ENCODE results near the gene DSG2. TPM values are rescaled to one million over a fixed set of nuclear protein-coding genes. Genes with fewer than 3 reads are reported as not detected.

DSG2 gene
- total RNA-seq, 4 donors from 2014 or later = 1.2 to 6.2 (median 2.9) TPM

DNA sequence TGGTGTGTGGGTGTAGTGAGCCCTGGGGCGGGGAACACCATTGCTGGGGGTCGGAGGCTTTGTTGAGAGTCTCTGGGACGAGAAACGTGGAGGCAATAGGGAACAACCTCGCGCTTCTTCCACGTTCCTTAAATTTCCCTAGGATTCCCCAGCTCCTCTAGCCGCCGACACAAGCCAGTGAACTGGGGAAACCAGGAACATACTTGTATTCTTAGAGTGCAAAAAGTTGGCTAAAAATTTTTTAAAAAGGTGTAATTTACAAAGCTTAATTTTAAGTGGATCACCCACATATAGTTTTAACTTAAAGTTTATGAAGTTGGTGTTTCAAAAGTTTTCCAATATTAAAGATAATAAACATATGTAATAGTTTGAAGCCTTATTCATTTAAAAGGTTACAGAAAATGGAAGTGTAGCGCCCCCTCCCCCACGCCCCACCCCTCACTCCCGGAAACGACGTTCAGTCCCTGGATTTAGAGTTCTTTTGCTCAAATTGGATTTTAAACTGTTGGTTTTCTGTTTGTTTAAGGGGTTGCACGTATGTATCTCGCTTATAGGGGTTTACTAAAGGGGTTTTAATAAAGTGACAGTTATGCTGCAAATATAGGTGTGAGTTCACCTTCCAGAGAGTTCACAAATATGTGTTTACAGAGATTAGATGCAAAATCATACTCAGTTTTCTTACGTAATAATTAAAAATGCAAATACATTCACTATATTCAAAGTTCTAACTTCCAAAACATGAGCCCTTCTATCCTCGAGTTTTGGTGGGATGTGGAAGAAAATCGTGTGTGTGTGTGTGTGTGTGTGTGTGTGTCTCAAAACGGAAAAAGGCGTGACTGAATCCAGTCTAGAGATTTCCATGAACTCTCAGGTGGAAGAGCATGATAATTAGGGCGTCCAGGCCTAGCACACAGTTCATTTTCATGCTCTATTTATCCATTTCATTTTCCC lies 872 bp downstream of the DSG2 start:
- 20% methylated on average over 22 of the region's 22 CpGs for WGBS
- intact Hi-C loops (cut with DNase I) = no loop called here
- no peak overlapping the region for H3K27ac ChIP-seq (replicated peaks in 1 of 4)

DNA sequence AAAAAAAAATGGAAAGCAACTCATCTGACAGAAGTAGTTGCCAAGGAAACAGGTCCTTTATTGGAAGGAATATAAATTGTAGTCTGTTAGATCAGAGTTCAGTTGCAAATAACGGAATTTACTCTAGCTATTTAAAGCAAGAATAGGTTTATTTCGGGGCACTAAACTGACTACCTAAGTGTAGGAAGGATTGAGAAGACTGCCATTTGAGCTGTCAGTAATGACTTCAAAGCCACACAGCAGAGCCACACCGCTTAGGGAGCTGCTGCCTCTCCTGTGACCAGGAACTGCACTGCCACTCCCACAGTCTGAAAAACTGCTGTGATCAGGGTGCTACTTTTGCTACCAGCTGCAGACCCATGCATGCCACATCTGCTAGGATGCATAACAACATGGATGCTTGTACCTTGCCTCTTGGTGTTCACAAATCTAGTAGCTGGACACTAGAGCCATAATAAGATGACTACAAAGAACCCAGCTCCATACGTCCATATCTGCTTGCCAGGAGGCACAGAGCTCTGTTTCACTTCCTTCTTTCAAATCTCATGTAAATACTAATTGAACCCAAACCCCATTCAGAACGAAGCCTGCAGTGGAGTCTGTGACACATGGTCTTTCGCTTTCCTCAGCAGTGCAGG lies 2.2 kb downstream of the DSG2 start:
- Histone ChIP-seq H3K27ac (replicated peaks in 1 of 4) (no peak overlapping the region), H3K9me3 (no peaks in the 10 kb centered on the region), H3K4me3 (no peak overlapping the region), H3K36me3 (no peaks in the 10 kb centered on the region), H3K4me1 (peaks cover 0 to 18% (median 17%) of the 10 kb centered on the region in 4 donors), H3K27me3 (peaks cover 0 to 17% (median 5%) of the 10 kb centered on the region in 4 donors)
- TF ChIP-seq POLR2A (IDR thresholded peaks at IDR 0.05; ENCODE audit: low read depth) = no peak
- no peak for TF ChIP-seq POLR2AphosphoS5 (IDR thresholded peaks at IDR 0.05)
- no peak for TF ChIP-seq EP300 (IDR thresholded peaks at IDR 0.05)
- TF ChIP-seq, protein P1, sequence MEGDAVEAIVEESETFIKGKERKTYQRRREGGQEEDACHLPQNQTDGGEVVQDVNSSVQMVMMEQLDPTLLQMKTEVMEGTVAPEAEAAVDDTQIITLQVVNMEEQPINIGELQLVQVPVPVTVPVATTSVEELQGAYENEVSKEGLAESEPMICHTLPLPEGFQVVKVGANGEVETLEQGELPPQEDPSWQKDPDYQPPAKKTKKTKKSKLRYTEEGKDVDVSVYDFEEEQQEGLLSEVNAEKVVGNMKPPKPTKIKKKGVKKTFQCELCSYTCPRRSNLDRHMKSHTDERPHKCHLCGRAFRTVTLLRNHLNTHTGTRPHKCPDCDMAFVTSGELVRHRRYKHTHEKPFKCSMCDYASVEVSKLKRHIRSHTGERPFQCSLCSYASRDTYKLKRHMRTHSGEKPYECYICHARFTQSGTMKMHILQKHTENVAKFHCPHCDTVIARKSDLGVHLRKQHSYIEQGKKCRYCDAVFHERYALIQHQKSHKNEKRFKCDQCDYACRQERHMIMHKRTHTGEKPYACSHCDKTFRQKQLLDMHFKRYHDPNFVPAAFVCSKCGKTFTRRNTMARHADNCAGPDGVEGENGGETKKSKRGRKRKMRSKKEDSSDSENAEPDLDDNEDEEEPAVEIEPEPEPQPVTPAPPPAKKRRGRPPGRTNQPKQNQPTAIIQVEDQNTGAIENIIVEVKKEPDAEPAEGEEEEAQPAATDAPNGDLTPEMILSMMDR (IDR thresholded peaks at IDR 0.05) = no peak
- WGBS = 83% methylated on average over 6 of the region's 6 CpGs
- intact Hi-C loops (cut with DNase I) = no loop called here
- no peak for DNase-seq (ENCODE audit: extremely low spot score)

More for the DNA sequence above, 872 bp downstream of the DSG2 start:
- H3K27me3 ChIP-seq = peaks cover 0 to 17% (median 5%) of the 10 kb centered on the region in 4 donors
- DNase-seq (ENCODE audit: extremely low spot score) = no peak
- peak overlapping the region; percentile 55 to 73 (median 64) for H3K4me3 ChIP-seq
- H3K9me3 ChIP-seq = no peaks in the 10 kb centered on the region
- TF ChIP-seq EP300 (IDR thresholded peaks at IDR 0.05) (no peak), POLR2A (IDR thresholded peaks at IDR 0.05; ENCODE audit: low read depth) (no peak), POLR2AphosphoS5 (IDR thresholded peaks at IDR 0.05) (no peak)
- TF ChIP-seq, protein P1 (IDR thresholded peaks at IDR 0.05) = no peak
- no peaks in the 10 kb centered on the region for H3K36me3 ChIP-seq
- peaks cover 0 to 18% (median 17%) of the 10 kb centered on the region in 4 donors for H3K4me1 ChIP-seq

DNA sequence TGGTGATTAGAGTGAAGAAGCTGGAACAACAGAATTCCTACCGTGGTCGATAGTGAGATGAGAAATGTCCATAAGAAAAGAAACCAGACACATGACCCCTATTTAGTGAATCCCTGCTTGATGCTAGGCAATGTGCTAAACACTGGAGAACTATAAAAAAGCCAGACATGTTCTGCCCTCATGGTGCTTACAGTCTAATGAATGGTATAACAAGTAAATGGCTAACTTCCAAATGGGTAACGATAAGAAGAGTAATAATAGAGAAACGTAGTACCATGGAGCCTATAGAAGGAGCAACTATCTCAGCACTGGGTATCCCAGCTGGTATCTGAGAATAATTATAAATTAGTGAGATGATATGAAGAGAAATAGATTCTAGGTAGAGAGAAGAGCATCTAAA lies 5.0 kb downstream of the DSG2 start:
- no peak for DNase-seq (ENCODE audit: extremely low spot score)
- H3K36me3 ChIP-seq = no peaks in the 10 kb centered on the region
- H3K4me1 ChIP-seq = peaks cover 0 to 12% (median 11%) of the 10 kb centered on the region in 4 donors
- WGBS = 90% methylated on average over 4 of the region's 4 CpGs
- no peak for TF ChIP-seq EP300 (IDR thresholded peaks at IDR 0.05)
- no peak for TF ChIP-seq POLR2AphosphoS5 (IDR thresholded peaks at IDR 0.05)
- TF ChIP-seq POLR2A (IDR thresholded peaks at IDR 0.05; ENCODE audit: low read depth) = no peak
- TF ChIP-seq, protein P1 (IDR thresholded peaks at IDR 0.05) = no peak
- H3K27ac ChIP-seq (replicated peaks in 1 of 4) = no peak overlapping the region
- H3K9me3 ChIP-seq = no peaks in the 10 kb centered on the region
- H3K27me3 ChIP-seq = peaks cover 0 to 11% (median 5%) of the 10 kb centered on the region in 4 donors
- H3K4me3 ChIP-seq = no peak overlapping the region
- intact Hi-C loops (cut with DNase I) = no loop called here

DNA sequence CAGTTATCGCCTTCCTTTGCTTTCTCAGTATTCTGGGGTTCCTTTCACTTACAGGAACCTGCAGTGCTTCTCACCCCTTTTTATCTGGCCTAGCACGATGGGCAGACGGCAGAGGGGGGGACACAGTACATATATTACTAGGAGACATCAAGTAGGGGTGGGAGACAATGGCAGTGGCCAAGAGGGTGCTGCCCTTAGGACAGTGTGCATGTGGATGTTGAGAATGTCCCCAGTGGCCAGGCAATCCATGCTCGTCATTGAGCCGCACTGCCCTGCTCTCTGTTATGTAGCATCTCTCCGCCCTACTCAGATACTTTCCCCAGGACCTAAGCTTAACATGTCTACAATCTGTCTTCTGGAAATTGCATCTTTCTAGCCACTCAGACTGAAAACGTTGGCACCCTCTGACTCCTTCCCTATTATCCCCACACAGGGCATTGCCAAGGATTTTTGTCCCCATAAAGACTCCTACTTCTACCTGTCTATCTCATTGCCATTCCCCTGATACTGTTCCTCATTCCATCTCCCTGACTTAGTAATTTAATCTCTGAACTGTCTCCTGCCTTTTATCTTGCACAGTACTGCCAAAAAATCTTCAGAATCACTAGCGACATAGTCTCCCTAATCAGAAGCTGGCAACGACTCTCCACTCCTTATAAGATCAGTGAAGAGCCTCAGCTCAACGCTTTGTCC lies 6.6 kb downstream of the DSG2 start:
- H3K9me3 ChIP-seq = no peaks in the 10 kb centered on the region
- TF ChIP-seq, protein P1 (IDR thresholded peaks at IDR 0.05) = no peak
- no peak for TF ChIP-seq POLR2AphosphoS5 (IDR thresholded peaks at IDR 0.05)
- TF ChIP-seq POLR2A (IDR thresholded peaks at IDR 0.05; ENCODE audit: low read depth) = no peak
- no peak for TF ChIP-seq EP300 (IDR thresholded peaks at IDR 0.05)
- intact Hi-C loops (cut with DNase I) = no loop called here
- no peaks in the 10 kb centered on the region for H3K36me3 ChIP-seq
- 84% methylated on average over 10 of the region's 10 CpGs for WGBS
- DNase-seq (ENCODE audit: extremely low spot score) = no peak
- H3K27ac ChIP-seq (replicated peaks in 1 of 4) = no peak overlapping the region
- H3K4me3 ChIP-seq = no peak overlapping the region
- peaks cover 0 to 7% (median 2%) of the 10 kb centered on the region in 4 donors for H3K27me3 ChIP-seq
- H3K4me1 ChIP-seq = no peaks in the 10 kb centered on the region

Data from esophagus muscularis mucosa (tissue), 4 donors.